GM19035 (cell line): ENCODE measurements around the gene CD2.

ENCODE experiments used
- ATAC-seq: cut with Tn5 transposase; IDR thresholded peaks from one replicate; pipeline ENCODE4 v1.9.1; 2021; ENCODE audit not compliant: unreplicated experiment

Gene CD2

DNA sequence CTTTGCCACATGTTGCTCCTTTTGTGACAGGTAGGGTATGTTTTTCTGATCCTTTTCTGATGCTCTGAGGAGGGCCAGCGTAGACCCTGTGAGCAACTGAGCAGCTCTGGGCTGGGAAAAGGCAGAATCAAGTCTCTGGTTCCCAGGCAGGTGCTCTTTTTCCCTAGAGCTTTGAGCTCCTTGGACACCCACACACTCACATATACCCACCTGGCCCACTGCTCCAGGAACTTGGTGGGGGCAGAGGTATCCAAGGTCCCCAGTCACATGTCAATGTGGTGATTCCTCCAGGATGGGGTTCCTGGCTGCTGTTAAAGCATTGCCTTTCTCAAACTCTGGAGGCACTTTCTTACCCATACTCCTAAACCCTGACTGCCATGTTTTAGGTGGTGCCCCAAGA, 5.4 kb downstream of the CD2 start:
- ATAC-seq: no peak

DNA sequence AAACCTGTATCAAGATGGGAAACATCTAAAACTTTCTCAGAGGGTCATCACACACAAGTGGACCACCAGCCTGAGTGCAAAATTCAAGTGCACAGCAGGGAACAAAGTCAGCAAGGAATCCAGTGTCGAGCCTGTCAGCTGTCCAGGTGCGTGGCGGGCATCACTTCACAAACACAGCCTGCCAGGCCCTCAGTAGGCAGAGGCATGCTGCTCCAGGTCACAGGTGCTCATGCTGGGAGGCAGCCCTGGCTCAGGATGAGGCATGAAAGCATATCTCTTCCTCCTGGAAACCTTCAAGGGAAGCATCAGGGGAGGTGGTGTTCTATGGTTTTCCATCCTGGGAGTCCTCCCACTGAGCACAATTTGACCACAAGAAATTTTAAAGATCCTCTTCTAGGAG, 6.3 kb downstream of the CD2 start:
- no peak for ATAC-seq

DNA sequence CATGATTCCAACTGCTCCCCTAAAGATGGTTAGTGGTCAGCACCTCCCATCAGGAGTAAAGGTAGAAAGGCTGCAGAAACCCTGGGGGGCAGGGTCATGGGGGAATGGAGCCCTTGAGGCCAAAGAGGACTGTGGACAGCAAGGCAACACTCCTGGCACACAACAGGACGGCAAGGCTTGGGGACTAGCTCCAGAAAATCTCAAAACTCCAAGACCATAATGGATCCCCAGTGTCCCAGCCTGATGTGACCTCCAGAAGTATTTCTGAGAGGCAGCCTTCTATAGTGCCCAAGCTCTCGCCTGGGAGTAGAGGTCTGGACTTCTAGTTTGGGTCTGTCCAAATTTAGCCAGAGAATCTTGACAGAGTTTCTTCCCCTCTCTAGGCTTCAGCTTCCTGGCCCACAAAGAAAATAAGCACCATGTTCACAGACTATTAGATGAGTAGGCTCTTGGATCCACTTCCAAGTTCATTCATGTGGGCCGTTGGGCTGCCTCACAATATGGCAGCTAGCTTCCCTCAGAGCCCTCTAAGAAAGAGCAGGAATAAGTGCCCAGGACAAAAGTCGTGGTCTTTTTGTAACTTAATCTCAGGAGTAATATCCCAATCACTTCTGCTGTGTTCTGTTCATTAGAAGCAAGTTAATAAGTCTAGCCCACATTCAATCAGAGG, 6.9 kb downstream of the CD2 start:
- no peak for ATAC-seq

DNA sequence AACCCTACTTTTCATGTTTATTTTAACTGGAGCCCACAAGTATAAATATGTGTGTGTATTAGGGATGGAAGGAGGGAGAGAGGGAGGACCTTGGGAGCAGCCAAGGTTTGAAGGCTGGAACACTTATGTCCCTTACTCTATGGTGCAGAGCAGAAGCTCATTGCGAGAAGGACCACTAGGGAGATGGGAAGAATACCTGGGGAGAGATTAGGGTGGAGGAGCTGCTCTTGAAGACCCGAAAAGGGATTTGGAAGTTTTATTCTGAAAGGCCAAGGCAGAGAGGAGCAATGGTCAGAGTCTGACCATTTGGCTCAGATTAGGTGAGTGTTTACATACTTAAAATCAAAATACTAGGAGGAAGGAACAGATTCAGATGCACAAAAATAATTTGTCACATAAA, 8.1 kb downstream of the CD2 start:
- ATAC-seq: no peak

DNA sequence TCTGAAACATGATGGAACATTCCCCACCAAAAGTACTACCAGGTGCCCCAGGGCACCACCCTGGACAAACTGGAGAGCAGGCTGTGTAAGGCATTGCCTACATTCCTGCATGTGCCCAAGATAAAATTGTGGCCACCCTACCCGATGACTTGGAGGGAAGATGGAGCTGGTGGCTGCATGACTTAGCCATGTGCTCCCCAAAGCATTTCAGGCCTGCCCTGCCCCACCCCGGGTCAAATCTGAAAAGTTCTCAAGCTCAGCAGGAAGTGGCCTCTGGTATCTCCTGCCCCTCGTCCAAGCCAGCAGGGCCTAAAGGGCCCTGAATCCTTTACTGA, 8.5 kb downstream of the CD2 start:
- no peak for ATAC-seq

DNA sequence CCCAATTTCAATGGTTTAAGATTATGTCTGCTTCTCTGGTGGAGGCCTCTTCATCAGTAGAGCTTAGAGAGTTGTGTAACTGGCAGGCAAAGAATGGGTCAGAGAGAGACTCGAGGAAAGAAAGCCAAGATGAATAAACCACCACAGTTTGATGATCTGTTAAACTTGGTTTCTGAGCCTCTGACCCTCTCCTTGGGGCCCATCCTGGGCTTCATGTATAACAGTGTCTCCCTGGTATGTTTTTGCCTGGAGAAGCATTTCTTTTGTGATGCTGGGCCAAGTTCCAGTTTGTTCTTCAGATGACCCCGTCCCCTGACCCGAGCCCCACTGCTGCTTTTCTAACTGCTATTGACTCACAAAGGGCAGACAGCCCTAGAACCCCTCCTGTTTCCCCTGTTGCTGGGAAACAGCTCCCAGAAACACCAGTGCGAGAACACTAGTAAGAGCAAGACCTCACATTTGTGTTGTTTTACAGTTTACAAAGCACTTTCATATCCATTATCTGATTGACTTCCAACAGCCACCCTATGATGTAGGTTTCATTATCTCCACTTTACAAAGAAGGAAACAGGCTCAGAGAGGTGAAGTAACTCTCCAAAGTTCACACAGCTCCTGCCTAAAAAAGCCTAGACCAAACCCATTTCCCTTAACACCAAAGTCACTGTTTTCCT, 9.0 kb downstream of the CD2 start:
- no peak for ATAC-seq

DNA sequence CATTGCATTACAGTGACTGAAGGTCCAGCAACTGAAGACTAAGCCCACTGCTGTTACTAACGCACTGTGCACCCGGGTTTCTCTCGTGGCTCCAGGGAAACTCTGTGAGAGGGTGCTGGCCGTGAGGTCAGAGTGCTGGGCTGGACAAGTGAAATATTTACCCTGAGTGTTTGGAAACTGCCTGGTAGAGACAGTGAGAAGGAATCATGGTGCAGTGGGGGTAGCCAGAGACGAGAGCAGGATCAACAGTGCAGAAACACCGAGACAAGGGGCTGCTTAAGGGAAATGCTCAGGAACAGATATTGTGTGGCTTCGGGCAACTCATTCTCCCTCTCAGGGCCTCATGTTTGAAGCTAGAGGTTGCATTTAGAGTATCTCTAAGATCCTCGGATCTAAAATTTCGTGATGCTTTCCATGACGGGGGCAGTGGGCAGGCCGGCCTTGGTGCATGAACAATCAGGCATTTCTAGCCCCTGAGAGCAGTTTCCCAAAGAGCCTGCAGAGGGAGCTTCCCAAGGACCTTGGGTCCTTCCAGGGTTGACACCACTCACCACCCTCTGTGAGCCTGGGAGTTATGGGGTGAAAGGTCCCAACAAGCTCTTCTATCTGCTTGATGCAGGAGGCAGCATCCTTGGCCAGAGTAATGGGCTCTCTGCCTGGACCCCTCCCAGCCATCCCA, 9.7 kb downstream of the CD2 start:
- no peak for ATAC-seq

DNA sequence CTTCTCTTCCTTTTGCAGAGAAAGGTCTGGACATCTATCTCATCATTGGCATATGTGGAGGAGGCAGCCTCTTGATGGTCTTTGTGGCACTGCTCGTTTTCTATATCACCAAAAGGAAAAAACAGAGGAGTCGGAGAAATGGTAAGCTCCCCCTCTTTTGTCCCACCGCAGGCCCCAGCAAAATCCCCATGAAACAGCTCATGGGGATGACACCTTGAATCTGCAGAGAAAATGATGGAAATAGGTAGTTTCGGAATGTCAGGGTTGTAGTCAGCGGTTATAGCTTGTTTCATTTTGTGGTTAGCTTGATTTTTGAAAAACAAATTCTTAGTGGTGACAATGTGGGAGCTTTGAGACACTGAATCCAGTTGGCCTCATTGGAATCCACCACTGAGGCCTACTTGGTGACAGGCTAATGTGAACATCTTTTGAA, 10.3 kb downstream of the CD2 start:
- ATAC-seq: no peak

DNA sequence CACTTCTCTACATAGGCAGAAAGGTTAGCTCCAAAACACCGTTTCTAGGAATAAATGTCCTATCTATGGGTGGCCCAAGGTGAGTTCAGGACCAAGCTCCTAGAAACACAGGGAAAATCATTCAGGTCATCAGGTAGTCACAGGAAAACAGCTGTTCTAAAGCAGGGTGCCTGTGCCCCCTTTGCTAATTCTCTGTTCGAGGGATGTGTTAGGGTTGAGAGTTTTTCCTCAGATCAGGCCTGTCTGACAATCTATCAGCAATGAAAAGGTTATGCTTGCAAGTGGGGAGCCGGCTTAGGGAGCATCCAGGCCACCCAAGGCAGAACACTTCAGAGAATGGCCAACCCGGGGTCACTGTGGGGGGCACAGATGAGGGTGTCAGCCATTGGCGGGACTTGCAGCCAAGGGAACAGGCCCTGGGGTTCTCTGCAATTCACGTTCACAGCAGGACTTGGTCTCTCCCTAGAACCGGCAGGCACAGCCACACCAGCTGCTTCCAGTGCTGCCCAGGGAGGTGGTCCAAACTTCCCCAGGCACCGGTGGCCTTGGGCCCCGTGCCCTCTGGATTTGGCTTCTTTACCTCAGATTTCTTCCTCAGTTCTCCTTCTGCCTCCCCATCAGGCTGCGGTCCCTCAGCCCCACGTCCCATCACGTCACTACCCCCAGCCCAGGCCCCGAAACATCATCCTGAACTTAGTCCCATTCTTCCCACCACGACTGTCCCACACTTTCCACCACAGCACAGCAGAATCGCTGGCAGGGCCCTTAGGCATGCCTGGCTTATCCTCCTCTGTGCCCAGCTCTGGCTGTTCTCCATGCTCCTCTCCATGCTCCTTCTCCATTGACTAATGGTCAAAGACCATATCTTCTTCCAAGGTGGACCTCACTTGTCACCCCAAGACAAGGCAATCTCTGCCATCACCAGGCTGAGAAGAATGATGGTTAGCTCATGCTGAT, 11.0 kb downstream of the CD2 start:
- ATAC-seq: no peak

DNA sequence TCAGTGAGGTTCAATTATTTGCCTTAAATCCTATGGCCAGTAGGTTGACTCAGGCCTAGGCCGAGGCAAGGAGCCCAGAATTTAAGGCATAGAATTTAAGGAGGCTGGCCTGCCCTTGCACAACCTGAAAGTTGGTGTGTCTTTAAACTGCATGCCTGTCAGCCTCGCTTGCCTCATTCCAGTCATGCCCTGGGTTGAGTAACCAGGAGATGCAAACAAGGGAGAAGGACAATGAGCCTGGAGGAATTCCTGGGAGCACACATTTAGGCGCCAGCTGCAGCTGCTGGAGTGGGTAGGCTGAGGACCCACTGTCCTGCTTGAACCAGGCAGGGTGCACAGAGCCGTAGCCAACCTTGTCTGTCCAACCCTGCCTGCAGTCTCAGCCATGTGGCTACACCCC, 11.7 kb downstream of the CD2 start:
- ATAC-seq: no peak

DNA sequence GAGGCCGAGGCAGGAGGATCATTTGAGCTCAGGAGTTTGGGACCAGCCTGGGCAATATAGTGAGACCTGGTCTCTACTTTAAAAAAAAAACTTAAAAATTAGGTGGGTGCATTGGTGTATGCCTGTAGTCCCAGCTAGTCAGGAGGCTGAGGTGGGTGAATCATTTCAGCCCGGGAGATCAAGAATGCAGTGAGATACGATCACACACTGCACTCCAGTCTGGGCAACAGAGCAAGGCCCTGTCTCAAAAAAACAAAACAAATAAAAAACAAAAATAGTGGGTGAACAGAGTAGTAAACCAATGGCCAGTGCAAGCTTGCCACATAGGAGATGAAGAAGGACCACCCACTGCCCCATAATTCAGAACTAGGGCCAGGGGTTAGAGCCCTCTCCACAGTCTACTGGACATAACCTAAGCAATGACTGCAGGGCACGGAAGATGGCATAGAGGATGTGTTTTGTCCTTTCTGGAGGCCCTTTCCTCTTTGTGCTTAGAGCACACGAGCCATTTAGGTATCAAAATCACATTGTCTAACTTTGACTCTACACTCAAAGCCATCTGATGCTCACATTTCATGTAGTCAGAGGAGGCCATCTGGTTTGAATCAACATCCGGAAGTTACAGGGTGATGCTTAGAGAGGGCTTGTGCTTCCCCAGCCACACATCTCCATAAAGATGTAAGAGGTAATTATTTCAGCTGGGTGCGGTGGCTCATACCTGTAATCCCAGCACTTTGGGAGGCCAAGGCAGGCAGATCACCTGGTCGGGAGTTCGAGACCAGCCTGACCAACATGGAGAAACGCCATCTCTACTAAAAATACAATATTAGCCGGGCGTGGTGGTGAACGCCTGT, 12.6 kb downstream of the CD2 start:
- ATAC-seq: no peak

DNA sequence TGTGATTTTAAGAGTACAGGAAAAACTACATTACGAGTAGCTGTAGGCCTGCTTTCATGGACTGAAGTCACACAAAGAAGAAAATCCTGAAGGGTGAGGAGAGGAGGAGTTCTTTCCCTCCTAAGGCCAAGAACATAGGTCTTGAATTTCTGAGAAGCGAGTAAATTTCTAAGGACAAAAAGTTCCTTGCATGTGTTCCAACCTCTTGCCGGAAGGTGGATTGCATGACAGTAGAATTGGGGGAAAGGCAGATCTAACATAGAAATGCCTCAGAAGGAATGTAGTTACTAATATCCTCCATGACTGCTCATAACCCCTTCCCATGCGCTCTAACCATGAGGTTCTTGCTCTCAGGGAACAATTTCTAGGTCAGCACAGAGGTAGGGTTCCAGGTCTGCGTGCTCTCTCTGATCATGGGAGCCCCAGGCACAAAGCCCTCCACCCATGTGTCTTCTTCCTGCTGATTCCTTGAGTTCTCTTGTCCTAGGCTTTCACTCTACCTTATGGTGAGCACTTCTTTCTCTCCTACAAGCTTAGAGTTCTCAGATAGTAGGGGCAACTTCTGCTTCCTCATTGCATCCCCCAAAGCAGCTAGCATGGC, 13.7 kb downstream of the CD2 start:
- no peak for ATAC-seq

DNA sequence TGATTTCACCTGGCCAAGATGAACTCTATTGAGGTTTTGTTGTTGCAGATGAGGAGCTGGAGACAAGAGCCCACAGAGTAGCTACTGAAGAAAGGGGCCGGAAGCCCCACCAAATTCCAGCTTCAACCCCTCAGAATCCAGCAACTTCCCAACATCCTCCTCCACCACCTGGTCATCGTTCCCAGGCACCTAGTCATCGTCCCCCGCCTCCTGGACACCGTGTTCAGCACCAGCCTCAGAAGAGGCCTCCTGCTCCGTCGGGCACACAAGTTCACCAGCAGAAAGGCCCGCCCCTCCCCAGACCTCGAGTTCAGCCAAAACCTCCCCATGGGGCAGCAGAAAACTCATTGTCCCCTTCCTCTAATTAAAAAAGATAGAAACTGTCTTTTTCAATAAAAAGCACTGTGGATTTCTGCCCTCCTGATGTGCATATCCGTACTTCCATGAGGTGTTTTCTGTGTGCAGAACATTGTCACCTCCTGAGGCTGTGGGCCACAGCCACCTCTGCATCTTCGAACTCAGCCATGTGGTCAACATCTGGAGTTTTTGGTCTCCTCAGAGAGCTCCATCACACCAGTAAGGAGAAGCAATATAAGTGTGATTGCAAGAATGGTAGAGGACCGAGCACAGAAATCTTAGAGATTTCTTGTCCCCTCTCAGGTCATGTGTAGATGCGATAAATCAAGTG, 14.3 kb downstream of the CD2 start:
- no peak for ATAC-seq

DNA sequence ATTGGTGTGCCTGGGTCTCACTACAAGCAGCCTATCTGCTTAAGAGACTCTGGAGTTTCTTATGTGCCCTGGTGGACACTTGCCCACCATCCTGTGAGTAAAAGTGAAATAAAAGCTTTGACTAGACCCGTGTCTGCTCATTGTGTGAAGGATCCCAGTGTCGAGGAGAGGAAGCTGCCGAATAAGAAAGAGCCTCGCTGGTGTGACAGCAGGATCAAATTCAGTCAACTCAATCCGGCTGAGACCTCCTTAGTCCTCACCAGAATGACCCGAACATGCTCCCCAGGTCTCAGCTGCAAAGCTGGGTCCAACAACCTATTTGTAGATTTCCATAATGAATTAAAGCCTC, 14.8 kb downstream of the CD2 start:
- ATAC-seq: no peak

DNA sequence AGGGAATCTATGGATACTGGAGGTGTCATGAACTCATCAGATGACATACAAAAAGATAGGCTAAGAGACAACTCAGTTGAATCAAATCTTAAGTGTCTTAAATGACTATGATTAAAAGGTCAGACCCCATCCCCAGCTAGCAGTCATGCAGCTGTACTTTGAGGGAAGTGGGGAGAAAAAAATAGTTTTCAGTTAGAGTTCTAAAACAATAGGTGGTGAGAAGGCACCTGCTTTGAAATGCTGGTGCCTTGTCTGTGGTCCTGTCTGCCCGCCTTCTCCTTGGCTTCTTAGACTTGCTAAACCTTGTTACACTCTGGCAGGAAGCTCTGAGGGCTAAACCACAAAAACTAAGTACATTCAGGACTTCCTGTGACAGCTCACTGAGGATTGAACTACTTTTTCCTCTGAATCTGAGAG, 15.3 kb downstream of the CD2 start:
- ATAC-seq: peak; percentile 77

DNA sequence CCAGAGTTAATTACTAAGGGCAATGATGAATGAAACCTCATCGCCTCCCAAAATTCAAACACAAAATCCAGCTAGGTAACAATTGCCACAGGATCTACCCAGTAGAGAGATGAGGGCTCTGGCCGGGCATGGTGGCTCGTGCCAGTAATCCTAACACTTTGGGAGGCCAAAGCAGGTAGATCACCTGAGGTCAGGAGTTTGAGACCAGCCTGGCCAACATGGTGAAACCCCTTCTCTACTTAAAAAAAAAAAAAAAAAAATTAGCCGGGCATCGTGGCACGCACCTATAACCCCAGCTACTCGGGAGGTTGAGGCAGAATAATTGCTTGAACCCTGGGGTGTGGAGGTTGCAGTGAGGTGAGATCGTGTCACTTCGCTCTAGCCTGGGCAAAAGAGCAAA, 15.8 kb downstream of the CD2 start:
- ATAC-seq: peak; percentile 14

DNA sequence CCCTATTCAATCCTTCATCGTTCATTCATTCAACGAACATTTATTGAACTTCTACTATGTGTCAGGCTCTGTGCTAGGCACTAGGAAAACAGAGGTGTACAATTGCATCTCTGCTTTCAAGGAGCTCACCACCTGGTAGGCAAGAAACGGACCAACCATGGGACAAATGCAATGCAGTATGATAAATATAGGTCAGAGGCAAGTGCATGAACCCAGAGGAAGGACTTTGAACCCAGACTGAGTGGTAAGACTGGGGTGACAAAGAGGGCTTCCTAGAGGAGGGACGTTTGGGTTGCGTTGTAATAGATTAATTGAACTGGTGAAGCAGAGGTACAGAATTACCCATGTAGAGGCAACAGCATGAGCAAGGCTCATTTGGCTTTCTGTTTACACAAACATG, 16.4 kb downstream of the CD2 start:
- no peak for ATAC-seq

DNA sequence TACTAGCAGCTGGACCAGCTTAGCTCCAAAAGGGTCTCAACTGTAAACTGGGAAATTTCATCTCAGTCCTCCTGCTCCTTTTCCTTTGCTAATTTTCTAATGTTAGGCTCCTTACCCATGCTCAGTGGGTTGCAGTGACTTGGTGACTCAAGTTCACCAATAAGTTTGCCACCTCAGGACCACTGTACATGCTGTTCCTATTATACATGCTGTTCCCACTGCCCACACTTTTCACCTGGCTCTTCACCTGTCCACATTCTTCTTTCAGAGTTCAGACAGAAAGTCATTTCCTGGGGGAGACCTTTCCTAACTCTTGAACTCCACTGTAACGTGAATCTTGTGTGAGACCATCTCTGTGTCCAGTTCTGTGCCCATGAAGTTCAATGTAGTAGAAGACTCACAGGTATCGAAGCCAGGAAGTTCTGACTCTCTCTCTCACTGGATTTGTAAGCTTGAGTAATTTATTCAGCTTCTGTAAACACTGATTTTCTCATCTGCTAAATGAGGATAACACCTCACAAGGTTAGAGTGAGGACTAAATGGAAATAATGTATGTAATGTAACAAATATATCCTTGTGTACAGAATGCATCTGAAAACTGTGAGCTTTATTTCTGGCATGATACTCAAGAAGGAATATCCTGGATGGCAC, 17.9 kb downstream of the CD2 start:
- no peak for ATAC-seq

DNA sequence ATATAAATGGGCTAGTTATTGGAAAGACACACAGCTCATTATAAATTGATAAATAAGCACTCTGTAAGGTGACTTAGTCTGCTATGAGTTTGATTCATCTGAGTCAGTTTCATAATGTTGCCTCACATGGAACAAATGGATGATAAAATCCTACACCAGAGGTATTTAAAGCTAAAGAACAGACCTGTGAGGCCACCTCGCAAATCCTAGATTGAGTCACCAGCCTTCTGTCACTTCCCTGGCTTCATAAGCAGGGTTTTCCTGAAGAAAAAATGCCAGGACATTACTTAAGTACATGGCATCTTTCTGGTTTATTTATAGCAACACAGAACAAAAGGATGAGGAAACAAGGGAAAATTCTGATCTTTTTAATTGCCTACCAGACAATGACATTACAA, 18.4 kb downstream of the CD2 start:
- no peak for ATAC-seq
